Limb (tissue), 2 donors: ENCODE results near the gene FMNL1.

ENCODE experiments used
- DNase-seq, 2 donors: peaks; one replicate each; pipeline ENCODE4 v3.0.0-alpha.2; 2016; ENCODE audit errors: extremely low spot score in 2 of 2

The FMNL1 gene

DNA sequence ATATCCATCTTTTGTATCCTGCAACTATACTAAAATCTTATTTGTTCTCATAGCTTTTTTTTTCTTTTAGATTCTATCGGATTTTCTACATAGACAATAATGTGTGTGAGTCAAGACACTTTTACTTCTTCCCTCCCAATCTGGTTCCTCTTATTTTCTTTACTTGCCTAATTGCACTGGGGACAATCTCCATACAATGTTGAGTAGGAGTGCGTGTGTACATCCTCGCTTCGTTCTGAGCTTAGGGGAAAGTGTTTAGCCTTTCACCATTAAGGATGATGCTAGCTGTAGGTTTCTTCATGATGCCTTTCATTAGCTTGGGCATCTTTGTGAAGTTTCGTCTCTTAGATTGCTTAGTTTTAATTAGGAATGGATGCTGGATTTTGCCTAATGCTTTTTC lies 37.3 kb downstream of the FMNL1 start:
- no peak for DNase-seq

DNA sequence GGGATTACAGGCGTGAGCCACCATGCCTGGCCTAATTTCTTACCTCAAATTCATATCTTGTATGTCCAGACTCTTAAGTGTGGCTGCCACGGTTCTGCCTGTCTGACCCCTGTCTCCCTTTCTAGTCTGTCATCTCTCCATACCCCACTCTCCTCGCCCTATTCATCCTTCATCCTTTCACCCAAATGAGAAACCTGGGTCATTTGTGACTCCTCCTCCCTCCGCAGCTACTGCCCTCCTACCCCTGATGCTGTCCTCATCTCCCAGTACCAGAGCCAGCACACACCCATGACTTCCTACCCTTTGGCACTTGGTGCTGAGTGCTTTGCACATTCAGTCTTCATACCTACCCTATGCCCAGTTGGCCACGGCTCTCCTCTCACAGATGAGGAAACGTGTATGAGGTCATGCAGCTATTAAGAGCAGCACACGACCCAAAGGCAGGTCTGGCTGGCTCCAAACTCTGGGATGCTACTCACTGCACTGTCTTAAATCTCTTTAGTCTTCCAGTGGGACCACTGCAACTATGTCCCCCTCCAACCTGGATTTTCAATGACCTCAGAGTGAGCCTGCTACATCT lies 38.6 kb downstream of the FMNL1 start:
- peak in 1 of 2 donors; percentile 14 for DNase-seq

- peak; percentile 18 to 73 for DNase-seq
Observed at GRCh38 chr17:45261577-45262515, 40.2 kb downstream of the FMNL1 start, which contains the start of gene SPATA32. Gene SPATA32, minus strand, starts transcription at chr17:45262094. Its CDS starts 78 bp downstream, at chr17:45262016.

GRCh38 chr17:45262516-45263476 lies 41.1 kb downstream of the FMNL1 start:
- peak in 1 of 2 donors; percentile 28 for DNase-seq

- peak in 1 of 2 donors; percentile 8 for DNase-seq
Observed at GRCh38 chr17:45263477-45263860, 41.8 kb downstream of the FMNL1 start.

- DNase-seq: peak in 1 of 2 donors; percentile 17
Observed at GRCh38 chr17:45264430-45264829, 42.7 kb downstream of the FMNL1 start.

DNA sequence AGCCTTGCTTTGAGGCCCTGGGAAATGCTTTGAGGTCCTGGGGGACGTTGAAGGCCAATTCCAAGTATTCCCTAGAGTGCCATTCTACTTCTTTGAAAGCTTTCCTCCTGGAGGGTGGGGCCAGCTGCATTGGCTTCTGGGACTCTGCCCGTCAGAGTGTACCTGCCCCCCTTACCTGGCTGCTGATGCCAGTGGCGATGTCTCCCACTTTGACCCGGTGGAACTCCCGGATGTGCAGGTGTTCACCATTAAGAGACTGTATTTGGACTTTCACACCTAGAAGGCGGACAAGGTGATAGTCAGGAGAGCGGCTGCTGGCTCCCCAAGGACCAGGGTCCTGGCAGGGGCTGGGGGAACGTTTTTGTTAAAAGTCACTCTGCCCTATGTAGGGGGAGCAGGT lies 43.3 kb downstream of the FMNL1 start:
- peak in 1 of 2 donors; percentile 17 for DNase-seq

GRCh38 chr17:45265821-45266220 lies 44.1 kb downstream of the FMNL1 start:
- no peak for DNase-seq

GRCh38 chr17:45266372-45266926 lies 44.8 kb downstream of the FMNL1 start:
- no peak for DNase-seq

DNA sequence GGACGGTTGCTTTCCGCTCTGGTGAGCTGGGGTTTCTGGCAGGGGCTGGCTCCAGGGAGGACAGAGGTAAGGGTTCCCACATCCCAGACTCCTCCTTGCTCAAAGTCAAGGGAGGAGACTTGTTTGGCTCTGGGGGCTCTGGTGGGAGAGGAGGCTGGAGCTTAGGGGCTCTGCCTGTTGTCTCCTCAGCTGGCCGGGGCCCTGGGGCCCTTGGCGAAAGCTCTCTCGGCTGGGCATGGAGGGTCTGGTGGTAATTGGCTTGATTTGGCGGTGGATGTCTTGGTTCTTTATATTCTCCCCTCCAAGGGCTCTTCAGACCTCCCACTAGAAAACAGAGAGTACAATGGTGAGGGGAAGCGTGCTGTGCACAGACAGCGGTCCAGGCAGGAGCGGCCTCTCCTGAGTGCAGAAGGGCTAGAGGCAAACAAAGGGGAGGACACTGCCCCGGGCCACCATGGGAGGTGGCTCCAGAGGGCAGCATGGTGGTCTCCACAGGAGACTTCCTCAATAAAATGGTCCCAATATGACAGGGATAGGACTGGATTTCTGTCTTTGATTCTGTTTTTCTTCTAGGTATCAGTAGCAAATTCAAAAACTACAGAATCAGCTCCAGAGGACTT lies 45.9 kb downstream of the FMNL1 start:
- DNase-seq: peak in 1 of 2 donors; percentile 16

- no peak for DNase-seq
Observed at GRCh38 chr17:45269912-45270311, 48.2 kb downstream of the FMNL1 start.

- peak in 1 of 2 donors; percentile 32 for DNase-seq
Observed at GRCh38 chr17:45270828-45271418, 49.2 kb downstream of the FMNL1 start.

DNA sequence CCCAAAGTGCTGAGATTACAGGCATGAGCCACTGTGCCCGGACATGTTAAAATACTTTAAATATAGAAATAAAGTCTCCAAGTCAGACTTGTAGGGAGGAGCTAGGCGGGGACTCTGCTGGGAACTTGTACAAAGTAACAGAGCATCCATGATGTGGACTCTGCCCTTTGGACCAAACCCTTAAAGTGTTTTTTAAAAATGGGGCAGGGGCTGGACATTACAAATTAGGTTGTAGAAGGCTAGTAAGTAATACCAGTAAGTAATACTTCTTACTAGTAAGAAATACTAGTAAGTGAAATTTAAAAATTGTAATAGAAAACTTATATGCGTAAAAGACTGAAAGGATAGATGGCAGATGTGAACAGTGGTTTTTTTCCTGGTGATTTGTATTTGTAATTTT lies 49.9 kb downstream of the FMNL1 start:
- DNase-seq: no peak

GRCh38 chr17:45273551-45273957 lies 51.9 kb downstream of the FMNL1 start:
- DNase-seq: no peak

- no peak for DNase-seq
Observed at GRCh38 chr17:45274033-45274432, 52.3 kb downstream of the FMNL1 start.

DNA sequence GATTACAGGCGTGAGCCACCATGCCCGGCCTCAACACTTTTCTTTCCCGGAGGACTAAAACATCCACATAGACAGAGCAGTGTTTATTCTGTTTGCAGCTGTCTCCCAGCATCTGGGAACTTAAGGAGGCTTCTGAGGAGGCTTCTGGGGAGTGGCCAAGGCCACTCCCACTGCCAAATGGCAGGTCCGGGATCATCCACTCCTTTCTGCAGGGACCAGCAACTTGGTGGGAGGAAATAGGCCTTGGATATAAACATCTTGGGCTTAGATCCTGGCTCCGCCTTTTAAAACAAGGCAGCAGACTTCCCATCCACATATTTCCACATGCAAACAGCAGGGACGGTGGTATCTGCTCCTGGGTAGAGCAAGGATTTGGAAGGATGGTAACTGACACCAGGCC lies 54.3 kb downstream of the FMNL1 start:
- DNase-seq: peak in 1 of 2 donors; percentile 48

GRCh38 chr17:45277216-45277849 lies 55.6 kb downstream of the FMNL1 start:
- DNase-seq: peak; percentile 90

DNA sequence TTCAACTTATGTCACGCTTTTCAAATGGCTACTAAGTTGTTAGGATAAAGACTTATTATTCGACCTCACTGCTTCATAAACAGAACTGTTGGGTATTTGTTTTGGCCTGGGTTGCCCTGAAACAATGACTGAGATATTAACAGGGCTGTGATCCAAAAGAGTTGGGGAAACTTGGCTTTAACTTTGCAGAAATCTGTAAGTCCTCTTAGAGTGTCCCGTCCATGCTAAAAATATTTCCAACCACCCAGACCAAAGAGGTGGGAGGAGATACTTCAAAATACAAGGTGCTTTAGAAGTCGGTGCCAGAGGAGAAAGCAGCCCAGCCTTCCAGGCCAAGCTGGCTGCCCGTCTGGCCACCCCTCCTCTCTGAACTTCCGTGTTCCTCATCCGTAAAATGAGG lies 56.3 kb downstream of the FMNL1 start:
- no peak for DNase-seq

GRCh38 chr17:45279898-45280297 lies 58.2 kb downstream of the FMNL1 start:
- peak in 1 of 2 donors; percentile 44 for DNase-seq
